ENCODE data around the gene TP53I3. TPM values are rescaled to one million over a fixed set of nuclear protein-coding genes. Genes with fewer than 3 reads are reported as not detected.
"Not testable (repeated sequence)": the region's sequence is repeated elsewhere in the genome, so short reads cannot be mapped to it uniquely, and the experiment has no call there.

TP53I3 gene
- total RNA-seq, 6 experiments from 2014 or later, result 5.2 to 20.4 (median 9.6) TPM

DNA sequence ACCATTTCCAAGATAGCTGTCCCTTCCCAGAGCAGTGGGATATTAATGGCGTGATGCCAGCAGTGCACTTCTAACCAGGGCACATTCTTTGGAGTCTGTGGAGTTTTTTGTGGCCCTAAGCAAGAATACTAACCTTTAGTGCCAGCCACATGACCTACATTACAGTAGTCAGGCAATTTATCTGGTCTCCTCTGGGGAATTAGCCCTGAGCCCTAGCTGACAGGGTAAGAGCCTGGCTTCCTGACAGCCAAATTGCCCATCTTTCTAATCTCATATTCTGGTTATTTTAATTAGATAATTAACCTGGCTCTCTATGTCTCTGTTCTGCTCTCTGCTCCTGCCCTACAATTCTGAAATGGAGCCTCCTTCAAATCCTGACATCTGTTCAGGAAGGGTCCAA, 33.3 kb upstream of the TP53I3 start:
- Histone ChIP-seq H3K4me1 (no peaks in the 10 kb centered on the region), H3K4me3 (no peak overlapping the region), H3K27ac (no peak overlapping the region), H3K36me3 (no peaks in the 10 kb centered on the region), H3K9me3 (no peaks in the 10 kb centered on the region), H3K27me3 (no peaks in the 10 kb centered on the region)
- no peak for TF ChIP-seq POLR2A (IDR thresholded peaks at IDR 0.05)
- TF ChIP-seq, protein P1, sequence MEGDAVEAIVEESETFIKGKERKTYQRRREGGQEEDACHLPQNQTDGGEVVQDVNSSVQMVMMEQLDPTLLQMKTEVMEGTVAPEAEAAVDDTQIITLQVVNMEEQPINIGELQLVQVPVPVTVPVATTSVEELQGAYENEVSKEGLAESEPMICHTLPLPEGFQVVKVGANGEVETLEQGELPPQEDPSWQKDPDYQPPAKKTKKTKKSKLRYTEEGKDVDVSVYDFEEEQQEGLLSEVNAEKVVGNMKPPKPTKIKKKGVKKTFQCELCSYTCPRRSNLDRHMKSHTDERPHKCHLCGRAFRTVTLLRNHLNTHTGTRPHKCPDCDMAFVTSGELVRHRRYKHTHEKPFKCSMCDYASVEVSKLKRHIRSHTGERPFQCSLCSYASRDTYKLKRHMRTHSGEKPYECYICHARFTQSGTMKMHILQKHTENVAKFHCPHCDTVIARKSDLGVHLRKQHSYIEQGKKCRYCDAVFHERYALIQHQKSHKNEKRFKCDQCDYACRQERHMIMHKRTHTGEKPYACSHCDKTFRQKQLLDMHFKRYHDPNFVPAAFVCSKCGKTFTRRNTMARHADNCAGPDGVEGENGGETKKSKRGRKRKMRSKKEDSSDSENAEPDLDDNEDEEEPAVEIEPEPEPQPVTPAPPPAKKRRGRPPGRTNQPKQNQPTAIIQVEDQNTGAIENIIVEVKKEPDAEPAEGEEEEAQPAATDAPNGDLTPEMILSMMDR (IDR thresholded peaks at IDR 0.05), result no peak
- ATAC-seq (no peak), DNase-seq (no peak)
- intact Hi-C loops (cut with DNase I), result no loop called here
- WGBS (ENCODE audit: insufficient coverage, low coverage, low lambda C conversion rate, missing lambda C conversion rate), result 50% methylated on average over 1 of the region's 1 CpG

DNA sequence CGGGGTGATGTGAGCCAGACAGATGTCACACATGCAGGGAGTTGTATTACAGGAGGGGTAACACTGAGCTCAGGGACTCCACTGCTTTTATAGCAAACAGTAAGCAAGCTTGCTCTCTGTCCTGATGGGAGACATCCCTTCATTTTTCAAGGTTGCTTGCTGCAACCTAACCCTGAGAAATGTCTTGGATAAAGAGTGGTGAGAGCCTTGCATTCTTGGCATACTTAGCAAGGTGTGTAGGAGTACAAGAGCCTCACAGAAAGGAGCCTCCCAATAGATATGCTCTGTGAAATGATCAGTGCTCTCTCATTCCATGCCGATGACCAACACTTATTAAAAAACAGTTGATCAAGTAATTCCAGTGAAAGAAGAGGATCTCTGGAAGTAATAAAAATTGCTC, 30.4 kb upstream of the TP53I3 start:
- no peak for DNase-seq
- no peaks in the 10 kb centered on the region for H3K36me3 ChIP-seq
- no peak overlapping the region for H3K27ac ChIP-seq
- 50% methylated on average over 2 of the region's 2 CpGs for WGBS (ENCODE audit: insufficient coverage, low coverage, low lambda C conversion rate, missing lambda C conversion rate)
- H3K9me3 ChIP-seq, result no peaks in the 10 kb centered on the region
- no peaks in the 10 kb centered on the region for H3K27me3 ChIP-seq
- no peak overlapping the region for H3K4me3 ChIP-seq
- no peaks in the 10 kb centered on the region for H3K4me1 ChIP-seq
- ATAC-seq, result no peak
- TF ChIP-seq POLR2A (IDR thresholded peaks at IDR 0.05), result no peak
- TF ChIP-seq, protein P1 (IDR thresholded peaks at IDR 0.05), result no peak
- intact Hi-C loops (cut with DNase I), result no loop called here

- Histone ChIP-seq H3K27me3 (no peaks in the 10 kb centered on the region), H3K4me3 (no peak overlapping the region), H3K36me3 (no peaks in the 10 kb centered on the region), H3K27ac (no peak overlapping the region), H3K9me3 (no peaks in the 10 kb centered on the region), H3K4me1 (peaks cover 0 to 3% (median 0%) of the 10 kb centered on the region in 4 donors)
- WGBS (ENCODE audit: insufficient coverage, low coverage, low lambda C conversion rate, missing lambda C conversion rate), result 65% methylated on average over 2 of the region's 2 CpGs
- intact Hi-C loops (cut with DNase I), result no loop called here
- no peak for DNase-seq
- no peak for TF ChIP-seq POLR2A (IDR thresholded peaks at IDR 0.05)
- TF ChIP-seq, protein P1 (IDR thresholded peaks at IDR 0.05), result no peak
- no peak for ATAC-seq
Measured at GRCh38 chr2:24111407-24111901, 26.8 kb upstream of the TP53I3 start.

DNA sequence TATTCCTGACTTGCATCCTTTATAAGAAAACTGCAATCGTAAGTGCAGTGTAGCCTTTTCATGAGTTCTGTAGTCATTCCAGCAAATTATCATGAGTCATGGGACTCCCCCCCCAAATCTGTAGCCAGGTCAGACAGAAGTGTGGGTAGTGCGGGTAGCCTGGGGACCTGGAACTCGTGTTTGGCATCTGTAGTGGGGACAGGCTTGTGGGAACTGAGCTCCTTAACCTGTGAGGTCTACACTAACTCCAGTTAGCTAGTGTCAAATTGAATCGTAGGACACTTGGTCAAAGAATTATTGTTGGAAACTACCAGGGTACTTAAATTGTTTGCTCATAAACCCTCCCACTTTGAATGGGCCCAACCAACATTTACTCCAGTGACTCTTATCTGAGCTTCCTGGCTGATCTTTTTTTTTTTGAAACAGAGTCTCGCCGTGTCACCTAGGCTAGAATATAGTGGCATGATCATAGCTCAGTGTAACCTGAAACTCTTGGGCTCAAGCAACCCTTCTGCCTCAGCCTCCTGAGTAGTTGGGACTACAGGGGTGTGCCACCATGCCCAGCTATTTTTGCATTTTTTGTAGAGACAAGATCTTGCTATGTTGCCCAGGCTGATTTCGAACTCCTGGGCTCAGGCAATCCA, 26.1 kb upstream of the TP53I3 start:
- peaks cover 0 to 3% (median 0%) of the 10 kb centered on the region in 4 donors for H3K4me1 ChIP-seq
- H3K9me3 ChIP-seq, result no peaks in the 10 kb centered on the region
- TF ChIP-seq, protein P1 (IDR thresholded peaks at IDR 0.05), result no peak
- no peak for TF ChIP-seq POLR2A (IDR thresholded peaks at IDR 0.05)
- 67% methylated on average over 5 of the region's 7 CpGs for WGBS (ENCODE audit: insufficient coverage, low coverage, low lambda C conversion rate, missing lambda C conversion rate)
- no peaks in the 10 kb centered on the region for H3K36me3 ChIP-seq
- ATAC-seq (no peak), DNase-seq (no peak)
- no peaks in the 10 kb centered on the region for H3K27me3 ChIP-seq
- H3K4me3 ChIP-seq, result no peak overlapping the region
- no peak overlapping the region for H3K27ac ChIP-seq
- intact Hi-C loops (cut with DNase I), result no loop called here

GRCh38 chr2:24109431-24109830, 24.8 kb upstream of the TP53I3 start:
- 78% methylated on average over 1 of the region's 1 CpG for WGBS (ENCODE audit: insufficient coverage, low coverage, low lambda C conversion rate, missing lambda C conversion rate)
- H3K4me1 ChIP-seq; H3K9me3 ChIP-seq; DNase-seq; intact Hi-C loops (cut with DNase I); H3K27me3 ChIP-seq; ATAC-seq; H3K4me3 ChIP-seq; H3K36me3 ChIP-seq; H3K27ac ChIP-seq: not testable (repeated sequence)
